Activated CD4-positive, alpha-beta T cell treated with anti-CD3 and anti-CD28 coated beads for 48 hours (primary cell): ENCODE data around the gene CERS6.
"Not testable (repeated sequence)": the region's sequence is repeated elsewhere in the genome, so short reads cannot be mapped to it uniquely, and the experiment has no call there.

Experiments used
- DNase-seq: peaks from one replicate; pipeline ENCODE4 v3.0.0-alpha.2; 2020

Gene CERS6

GRCh38 chr2:168787098-168787781 is 331.2 kb downstream of the CERS6 start:
- no peak for DNase-seq

- DNase-seq = no peak
Measured at GRCh38 chr2:168787782-168788376, 331.8 kb downstream of the CERS6 start.

GRCh38 chr2:168789776-168790175 is 333.7 kb downstream of the CERS6 start:
- no peak for DNase-seq

GRCh38 chr2:168790226-168790902 is 334.3 kb downstream of the CERS6 start:
- no peak for DNase-seq

- not testable (repeated sequence) for DNase-seq
Measured at GRCh38 chr2:168791140-168791539, 335.1 kb downstream of the CERS6 start.

GRCh38 chr2:168793596-168793995 is 337.5 kb downstream of the CERS6 start:
- no peak for DNase-seq

- DNase-seq = no peak
Measured at GRCh38 chr2:168794968-168795367, 338.9 kb downstream of the CERS6 start.

- no peak for DNase-seq
Measured at GRCh38 chr2:168796090-168796577, 340.1 kb downstream of the CERS6 start.

GRCh38 chr2:168796583-168797285 is 340.7 kb downstream of the CERS6 start:
- DNase-seq = no peak

GRCh38 chr2:168797286-168797655 is 341.2 kb downstream of the CERS6 start:
- no peak for DNase-seq

- no peak for DNase-seq
Measured at GRCh38 chr2:168798076-168798887, 342.2 kb downstream of the CERS6 start.

- DNase-seq = no peak
Measured at GRCh38 chr2:168798888-168799410, 342.9 kb downstream of the CERS6 start.

- DNase-seq = no peak
Measured at GRCh38 chr2:168801471-168801870, 345.4 kb downstream of the CERS6 start.

- no peak for DNase-seq
Measured at GRCh38 chr2:168801961-168802858, 346.1 kb downstream of the CERS6 start, which contains the start of gene NOSTRIN. Gene NOSTRIN (plus strand): TSS chr2:168802637. CDS start chr2:168802647, 10 bp downstream.

GRCh38 chr2:168802859-168803725 is 347.0 kb downstream of the CERS6 start:
- no peak for DNase-seq

- DNase-seq = no peak
Measured at GRCh38 chr2:168804214-168804613, 348.1 kb downstream of the CERS6 start.

GRCh38 chr2:168805615-168806014 is 349.5 kb downstream of the CERS6 start:
- no peak for DNase-seq

GRCh38 chr2:168809537-168809936 is 353.5 kb downstream of the CERS6 start:
- DNase-seq = no peak

- no peak for DNase-seq
Measured at GRCh38 chr2:168810235-168810634, 354.2 kb downstream of the CERS6 start.

GRCh38 chr2:168811696-168812095 is 355.6 kb downstream of the CERS6 start:
- no peak for DNase-seq
